Aorta (tissue), 5 donors: ENCODE measurements around the gene PITX1. TPM values are rescaled to one million over a fixed set of nuclear protein-coding genes. Genes with fewer than 3 reads are reported as not detected.

ENCODE experiments used
- ATAC-seq: fragments of 200-7000 bp; cut with Tn5 transposase; one replicate; pipeline ENCODE4 v1.9.1; 2022; ENCODE audit warnings: moderate library complexity; ENCODE audit not compliant: low FRiP score
- DNase-seq, 2 donors: peaks; one replicate each; pipeline ENCODE4 v3.0.0-alpha.2; 2020
- H3K27ac ChIP-seq, 2 donors: one replicate each; pipeline ENCODE4 v1.5.1; 2013; ENCODE audit warnings: low read length in 2 of 2, mild to moderate bottlenecking in 2 of 2, moderate library complexity in 2 of 2, control low read depth in 1 of 2, inconsistent platforms in 1 of 2, low read depth in 1 of 2
- H3K27me3 ChIP-seq, 2 donors: one replicate each; pipeline ENCODE4 v1.6.1; 2013; ENCODE audit warnings: control low read depth in 1 of 2, low read length in 1 of 2, mild to moderate bottlenecking in 1 of 2, moderate library complexity in 1 of 2; ENCODE audit not compliant: insufficient read depth in 2 of 2, control insufficient read depth in 1 of 2
- H3K36me3 ChIP-seq, 2 donors: one replicate each; pipeline ENCODE4 v1.6.1; 2013; ENCODE audit warnings: control low read depth in 1 of 2, low read length in 1 of 2, mild to moderate bottlenecking in 1 of 2; ENCODE audit not compliant: insufficient read depth in 2 of 2, control insufficient read depth in 1 of 2
- H3K4me1 ChIP-seq, 2 donors: one replicate each; pipeline ENCODE4 v1.6.1; 2013; ENCODE audit warnings: low read length in 2 of 2, control low read depth in 1 of 2, mild to moderate bottlenecking in 1 of 2, moderate library complexity in 1 of 2; ENCODE audit not compliant: insufficient read depth in 2 of 2, control insufficient read depth in 1 of 2
- H3K4me3 ChIP-seq, 2 donors: one replicate each; pipeline ENCODE4 v1.5.1; 2013; ENCODE audit warnings: low read length in 2 of 2, control low read depth in 1 of 2, mild to moderate bottlenecking in 1 of 2
- H3K9me3 ChIP-seq: one replicate; pipeline ENCODE4 v1.6.1; 2013; ENCODE audit warnings: mild to moderate bottlenecking, low read length; ENCODE audit not compliant: control insufficient read depth
- WGBS, 2 donors: extraction: QIAGEN DNeasy Blood & Tissue Kit; methylation state at CpG; one replicate each; pipeline ENCODE4 v1.1.7; 2013; 5-methylcytosine and 5-hydroxymethylcytosine counted together
- intact Hi-C, 2 donors: fragments of 100-400 bp; cut with DNase I; formaldehyde crosslinking; loops; one replicate each; pipeline versions ENCODE4 v1.14.2 to v1.15.0; 2022
- polyA plus RNA-seq, 2 donors: library from polyadenylated mRNA; stranded (reverse); fragments of 200-250 nt; gene quantifications; one replicate each; pipeline ENCODE4 v1.2.3, GENCODE V29; 2013
- total RNA-seq, 2 donors: library from RNA; stranded (reverse); fragmentation: NEBNext Ultra II Directional; extraction: Animal tissue kit (Norgen Biotek cat#: 25700); gene quantifications; one replicate each; pipeline ENCODE4 v1.2.1, GENCODE V29; 2021
- donor health status: healthy with polysubstance abuse.
- donor health status: Bipolar disorder and iron deficiency.
- donor health status: DM: no; HTN: no; CAD: no.
- donor health status: DM: no; HTN: no; CAD: no.
- donor health status: DM: yes; HTN: yes; CAD: no.

PITX1 gene
- total and polyA plus RNA-seq, 4 donors: 0.39 to 2.3 (median 0.49) TPM; not detected in 1

DNA sequence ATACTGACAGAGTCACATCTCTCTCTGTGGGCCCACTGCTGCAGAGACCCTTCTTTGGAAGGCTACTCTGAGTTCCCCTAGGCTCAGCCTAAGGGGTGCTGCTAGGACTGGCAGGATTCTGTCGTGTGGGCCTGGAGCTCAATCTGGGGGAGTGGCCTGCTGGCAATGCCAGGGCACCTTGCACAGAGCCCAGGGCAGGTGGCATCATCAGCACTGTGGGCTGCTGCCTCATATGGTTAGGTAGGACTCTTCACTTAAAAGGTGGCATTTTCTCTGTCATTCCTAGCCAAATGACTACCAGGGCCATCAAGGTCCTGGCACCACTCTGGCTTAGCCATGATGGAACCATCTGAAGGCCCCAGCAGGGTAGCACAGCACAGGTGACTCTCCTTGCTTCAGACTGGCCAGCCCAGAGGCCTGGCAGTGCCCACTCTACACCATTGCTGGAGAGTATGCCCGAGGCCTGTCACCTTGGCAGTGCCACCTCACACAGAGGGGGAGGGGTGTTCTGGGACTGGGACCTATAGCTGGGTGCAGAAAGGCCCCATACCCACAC lies 21.9 kb downstream of the PITX1 start:
- H3K27ac ChIP-seq: no peak overlapping the region
- peak in 1 of 2 donors; percentile 52 for DNase-seq
- H3K4me3 ChIP-seq: no peak overlapping the region
- H3K36me3 ChIP-seq: no peaks in the 10 kb centered on the region
- H3K4me1 ChIP-seq: peaks cover 0 to 8% of the 10 kb centered on the region in 2 donors
- intact Hi-C loops: loop anchor here in 1 of 2 donors (10.0 kb wide), 1 partner anchor 183 kb away; no protein-coding TSS in a partner anchor
- H3K9me3 ChIP-seq: no peaks in the 10 kb centered on the region
- H3K27me3 ChIP-seq: no peaks in the 10 kb centered on the region
- no peak for ATAC-seq
- WGBS, 2 donors: 89 to 93% methylated on average over 2 of the region's 2 CpGs

DNA sequence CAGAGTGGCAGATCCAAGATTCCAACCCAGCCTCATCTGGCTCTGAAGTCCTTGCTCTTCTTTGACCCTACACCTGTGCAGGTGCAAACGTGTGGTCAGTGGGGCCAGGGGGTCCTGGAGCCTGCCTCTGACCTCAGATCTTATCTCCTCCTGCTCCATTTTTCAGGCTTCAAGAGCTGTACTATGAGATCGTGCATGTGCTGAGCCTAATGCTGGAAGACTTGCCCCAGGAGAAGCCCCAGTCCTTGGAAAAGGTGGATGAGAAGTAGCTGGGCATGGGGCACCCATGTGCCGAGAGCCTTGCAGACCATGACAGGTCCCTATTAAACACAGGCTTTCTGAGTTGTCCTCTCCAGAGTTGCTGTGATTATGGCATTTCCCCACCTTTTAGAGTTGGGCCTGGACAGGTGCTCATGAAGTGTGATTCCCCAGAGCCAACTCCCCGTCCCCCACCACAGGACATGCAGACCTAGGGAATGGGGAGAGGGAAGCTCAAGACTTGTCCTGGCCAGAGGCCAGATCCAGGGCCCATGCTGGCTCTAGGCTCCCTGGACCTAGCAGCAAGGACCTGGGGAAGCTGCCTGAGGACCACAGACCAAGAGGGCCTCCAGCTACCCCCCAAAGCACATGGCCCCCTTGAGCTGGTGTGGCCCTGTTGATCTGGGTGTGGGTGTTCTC lies 22.5 kb downstream of the PITX1 start:
- intact Hi-C loops: loop anchor here in 1 of 2 donors (10.0 kb wide), 1 partner anchor 183 kb away; no protein-coding TSS in a partner anchor
- Histone ChIP-seq H3K27me3 (no peaks in the 10 kb centered on the region), H3K9me3 (no peaks in the 10 kb centered on the region), H3K36me3 (no peaks in the 10 kb centered on the region), H3K4me1 (peaks cover 0 to 8% of the 10 kb centered on the region in 2 donors), H3K4me3 (no peak overlapping the region), H3K27ac (no peak overlapping the region)
- no peak for ATAC-seq
- 93 to 97% methylated on average over 4 of the region's 4 CpGs for WGBS, 2 donors
- DNase-seq: peak in 1 of 2 donors; percentile 55

DNA sequence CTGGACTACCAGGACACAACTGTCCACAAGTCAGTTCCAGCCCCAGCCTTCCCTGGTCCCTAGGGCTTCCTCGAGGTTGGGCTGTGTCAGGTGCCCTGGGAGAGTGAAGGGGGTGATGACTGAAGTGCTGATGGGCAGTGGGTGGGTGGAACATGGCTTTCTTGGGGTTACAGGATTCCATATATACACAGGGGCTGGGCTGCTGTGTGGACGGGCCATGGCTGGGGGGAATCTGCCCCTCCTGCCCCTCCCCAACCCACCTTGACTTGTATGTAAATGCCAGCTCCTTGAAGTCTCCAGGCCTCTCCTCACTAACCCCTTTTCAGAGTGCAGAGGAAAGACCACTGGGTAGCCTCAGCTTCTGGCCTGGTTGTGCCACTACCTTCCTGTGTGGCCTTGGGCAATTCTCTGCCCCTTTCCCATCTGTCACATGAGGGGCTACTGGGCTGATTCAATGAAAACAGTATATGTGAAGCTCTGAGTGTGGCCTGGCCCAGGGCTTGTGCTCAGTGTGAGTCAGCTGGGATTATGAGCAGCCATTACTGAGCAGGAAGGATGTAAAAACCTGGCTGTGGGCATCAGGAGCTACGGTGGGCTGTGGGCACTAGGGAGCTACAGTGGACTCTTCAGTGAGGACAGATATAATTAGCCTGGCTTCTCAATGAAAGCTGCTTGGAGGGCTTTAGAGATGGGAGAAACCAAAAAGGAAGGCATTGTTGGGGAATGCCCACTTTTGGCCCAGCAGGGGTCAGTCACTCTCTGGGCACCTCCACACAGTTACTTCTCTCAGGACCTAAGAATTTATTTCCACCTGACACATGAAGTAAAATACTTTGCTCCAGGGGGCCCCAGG lies 23.3 kb downstream of the PITX1 start:
- DNase-seq: peak in 1 of 2 donors; percentile 22
- no peaks in the 10 kb centered on the region for H3K9me3 ChIP-seq
- H3K36me3 ChIP-seq: no peaks in the 10 kb centered on the region
- H3K27me3 ChIP-seq: no peaks in the 10 kb centered on the region
- WGBS, 2 donors: 92 to 96% methylated on average over 3 of the region's 3 CpGs
- no peak overlapping the region for H3K4me3 ChIP-seq
- H3K4me1 ChIP-seq: peaks cover 0 to 8% of the 10 kb centered on the region in 2 donors
- no peak overlapping the region for H3K27ac ChIP-seq
- no peak for ATAC-seq
- intact Hi-C loops: loop anchor here in 1 of 2 donors (10.0 kb wide), 1 partner anchor 184 kb away; no protein-coding TSS in a partner anchor

DNA sequence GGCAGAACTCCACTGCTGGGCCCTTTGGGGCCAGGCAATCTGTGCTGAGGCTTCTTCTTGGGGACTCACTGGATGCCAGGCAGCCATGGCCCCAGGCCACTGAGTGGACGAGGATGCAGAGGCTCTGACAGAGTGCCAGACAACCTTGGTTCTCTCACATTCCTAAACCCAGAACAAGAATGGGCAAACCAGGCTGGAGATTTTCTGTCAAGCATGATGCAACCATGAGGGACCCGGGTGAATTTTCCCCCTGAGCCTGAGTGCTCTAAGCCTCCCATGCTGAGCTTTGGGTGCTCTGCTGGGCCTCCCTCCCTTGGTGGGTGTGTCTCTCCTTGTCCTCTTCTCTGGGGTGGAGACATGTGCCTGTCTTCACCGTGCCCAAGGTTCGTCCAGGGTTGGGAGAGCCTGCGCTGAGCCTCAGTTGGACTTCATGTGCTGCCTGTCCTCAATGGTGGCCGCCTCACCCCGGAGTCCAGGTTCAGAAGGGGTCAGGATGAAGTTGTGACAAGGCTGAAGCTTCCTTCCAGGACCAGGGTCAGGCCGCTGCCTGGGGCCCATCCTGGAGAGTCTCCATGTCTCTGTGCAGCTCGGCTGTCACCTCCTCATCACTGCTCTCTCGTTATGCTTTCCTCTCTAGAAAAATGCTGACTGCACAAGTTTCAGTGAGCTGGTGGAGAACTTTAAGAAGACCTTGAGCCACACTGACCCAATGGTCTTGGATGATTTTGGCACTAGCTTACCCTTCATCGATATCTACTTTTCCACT lies 24.1 kb downstream of the PITX1 start:
- ATAC-seq (no peak), DNase-seq (peak in 1 of 2 donors; percentile 64)
- Histone ChIP-seq H3K27ac (no peak overlapping the region), H3K27me3 (no peaks in the 10 kb centered on the region), H3K4me1 (peaks cover 0 to 8% of the 10 kb centered on the region in 2 donors), H3K9me3 (no peaks in the 10 kb centered on the region), H3K36me3 (no peaks in the 10 kb centered on the region), H3K4me3 (no peak overlapping the region)
- intact Hi-C loops: loop anchor here in 1 of 2 donors (10.0 kb wide), 1 partner anchor 185 kb away; no protein-coding TSS in a partner anchor
- WGBS, 2 donors: 89% methylated on average over 11 of the region's 11 CpGs

DNA sequence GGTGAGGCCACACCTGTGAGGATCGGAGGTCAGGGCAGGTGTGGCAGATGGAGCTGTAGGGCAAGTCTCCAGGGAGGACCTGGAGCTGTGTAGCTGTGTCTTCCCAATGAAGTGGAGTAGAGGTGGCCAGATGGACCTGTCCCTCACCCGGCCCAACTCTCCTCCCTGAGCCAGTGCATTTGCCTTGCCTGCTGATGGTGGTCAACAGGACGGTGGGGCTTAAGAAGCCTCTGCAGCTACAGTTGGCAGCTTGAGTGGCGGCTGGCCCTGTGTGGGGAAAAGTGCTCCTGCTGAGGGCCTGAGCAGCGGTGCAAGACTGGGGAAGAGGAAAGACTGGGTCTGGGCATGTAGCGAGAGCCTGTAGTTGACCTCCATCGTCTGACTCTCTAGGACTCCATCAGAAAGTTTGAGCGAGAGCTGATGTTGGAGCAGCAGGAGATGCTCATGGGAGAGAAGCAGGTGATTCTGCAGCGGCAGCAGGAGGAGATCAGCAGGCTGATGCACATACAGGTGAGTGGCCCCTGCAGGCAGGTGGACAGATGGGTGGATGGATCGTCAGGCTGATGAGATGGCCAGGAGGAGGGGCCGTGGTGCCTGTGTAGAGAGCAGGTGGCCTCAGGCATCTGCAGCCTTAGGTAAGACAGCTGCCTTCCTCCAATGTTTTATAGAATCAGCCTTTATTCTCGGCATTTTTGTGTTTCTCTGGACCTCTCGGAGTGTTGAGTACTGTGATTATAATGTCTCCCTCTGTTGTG lies 24.9 kb downstream of the PITX1 start:
- Histone ChIP-seq H3K9me3 (no peaks in the 10 kb centered on the region), H3K27me3 (no peaks in the 10 kb centered on the region), H3K4me1 (peaks cover 0 to 2% of the 10 kb centered on the region in 2 donors), H3K36me3 (no peaks in the 10 kb centered on the region), H3K4me3 (no peak overlapping the region), H3K27ac (no peak overlapping the region)
- DNase-seq: peak in 1 of 2 donors; percentile 52
- ATAC-seq: no peak
- WGBS, 2 donors: 86 to 96% methylated on average over 12 to 13 of the region's 13 CpGs
- intact Hi-C loops: no loop called here

DNA sequence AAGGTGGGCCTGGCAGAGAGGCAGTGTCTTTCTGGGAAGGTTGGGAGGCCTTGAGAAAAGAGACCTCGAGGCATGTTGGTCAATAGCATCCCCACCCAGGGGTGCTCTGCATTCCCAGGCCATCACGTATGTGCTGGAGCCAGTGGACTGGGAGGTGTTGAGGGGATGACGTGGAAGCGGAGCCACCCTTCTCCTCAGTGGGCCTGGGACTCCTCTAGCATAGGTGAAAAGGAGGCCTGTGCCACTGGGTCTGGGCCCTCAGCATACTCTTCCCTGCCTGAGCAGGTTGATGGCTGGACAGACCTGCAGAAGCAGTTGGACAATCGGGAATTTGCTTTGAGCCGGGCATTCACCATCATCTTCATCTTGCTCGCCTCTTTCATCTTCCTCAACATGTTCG lies 25.5 kb downstream of the PITX1 start:
- ATAC-seq: no peak
- peaks cover 0 to 2% of the 10 kb centered on the region in 2 donors for H3K4me1 ChIP-seq
- H3K9me3 ChIP-seq: no peaks in the 10 kb centered on the region
- no peaks in the 10 kb centered on the region for H3K36me3 ChIP-seq
- H3K27ac ChIP-seq: no peak overlapping the region
- no peaks in the 10 kb centered on the region for H3K27me3 ChIP-seq
- intact Hi-C loops: no loop called here
- no peak overlapping the region for H3K4me3 ChIP-seq
- 94 to 95% methylated on average over 8 of the region's 8 CpGs for WGBS, 2 donors
- peak in 1 of 2 donors; percentile 44 for DNase-seq

DNA sequence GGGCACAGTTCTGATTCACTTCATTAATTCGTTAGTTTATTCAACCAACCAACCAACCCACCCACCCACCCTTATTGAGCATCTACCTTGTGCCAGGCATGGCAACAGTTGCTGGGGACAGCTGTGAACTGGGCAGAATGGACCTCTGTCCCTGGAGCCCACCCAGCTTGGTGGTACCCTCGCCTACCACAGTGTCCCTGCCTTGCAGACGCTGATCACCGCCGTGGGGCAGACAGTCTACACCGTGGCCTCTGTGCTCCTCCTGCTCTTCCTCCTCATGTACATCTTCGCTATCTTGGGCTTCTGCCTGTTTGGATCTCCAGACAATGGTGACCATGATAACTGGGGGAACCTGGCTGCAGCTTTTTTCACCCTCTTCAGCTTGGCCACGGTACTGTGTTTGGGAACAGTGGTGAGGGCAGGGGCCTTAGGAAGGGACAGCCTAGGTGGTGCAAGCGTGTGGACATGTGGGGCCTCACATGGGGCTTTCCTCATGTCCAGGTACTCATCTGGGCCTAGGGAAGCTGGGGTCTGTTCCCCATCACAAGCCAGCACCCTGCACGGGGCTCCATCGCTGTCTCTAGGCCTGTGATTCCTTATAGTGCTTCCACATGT lies 26.2 kb downstream of the PITX1 start:
- intact Hi-C loops: no loop called here
- ATAC-seq: no peak
- Histone ChIP-seq H3K27ac (no peak overlapping the region), H3K27me3 (no peaks in the 10 kb centered on the region), H3K36me3 (no peaks in the 10 kb centered on the region), H3K4me1 (no peaks in the 10 kb centered on the region), H3K4me3 (no peak overlapping the region), H3K9me3 (no peaks in the 10 kb centered on the region)
- WGBS, 2 donors: 82 to 87% methylated on average over 11 of the region's 11 CpGs
- peak in 1 of 2 donors; percentile 60 for DNase-seq
